Endothelial cell (in vitro differentiated cells): Measurements from ENCODE around the gene CSAG1. TPM values are rescaled to one million over a fixed set of nuclear protein-coding genes. Genes with fewer than 3 reads are reported as not detected.
"Not testable (repeated sequence)": the region's sequence is repeated elsewhere in the genome, so short reads cannot be mapped to it uniquely, and the experiment has no call there.

Experiments used
- DNase-seq: peaks from one replicate; pipeline ENCODE4 v3.0.0; 2021; ENCODE audit warnings: low spot score
- H3K27ac Mint-ChIP-seq: one replicate; pipeline ENCODE4 v1.8.0; 2021; ENCODE audit warnings: mixed read lengths, inconsistent platforms; ENCODE audit not compliant: unreplicated experiment
- H3K27me3 Mint-ChIP-seq: one replicate; pipeline ENCODE4 v1.8.0; 2021; ENCODE audit warnings: mild to moderate bottlenecking, moderate library complexity, mixed read lengths, inconsistent platforms; ENCODE audit not compliant: unreplicated experiment
- H3K36me3 Mint-ChIP-seq: one replicate; pipeline ENCODE4 v1.8.0; 2021; ENCODE audit warnings: mild to moderate bottlenecking, low read depth, mixed read lengths, inconsistent platforms; ENCODE audit not compliant: unreplicated experiment
- H3K4me1 Mint-ChIP-seq: one replicate; pipeline ENCODE4 v1.8.0; 2021; ENCODE audit warnings: mild to moderate bottlenecking, mixed read lengths, inconsistent platforms; ENCODE audit not compliant: unreplicated experiment
- H3K4me3 Mint-ChIP-seq: one replicate; pipeline ENCODE4 v1.8.0; 2021; ENCODE audit warnings: mild to moderate bottlenecking, mixed read lengths, inconsistent platforms; ENCODE audit not compliant: unreplicated experiment
- H3K9me3 Mint-ChIP-seq: one replicate; pipeline ENCODE4 v1.8.0; 2021; ENCODE audit warnings: mixed read lengths, inconsistent platforms; ENCODE audit not compliant: unreplicated experiment
- CTCF ChIP-seq: fragments of 200-600 bp; sonication (generic); IDR thresholded peaks from one replicate; pipeline ENCODE4 v1.5.0; 2021; ENCODE audit warnings: antibody characterized with exemption; ENCODE audit not compliant: unreplicated experiment
- total RNA-seq: library from RNA; stranded (reverse); fragmentation: NEBNext Ultra II Directional; extraction: Animal tissue kit (Norgen Biotek cat#: 25700); gene quantifications from one replicate; pipeline ENCODE4 v1.2.1, GENCODE V29; 2021; ENCODE audit not compliant: unreplicated experiment

CSAG1 gene
- total RNA-seq, 1 donor from 2014 or later: 5.1 TPM

- Mint-ChIP-seq H3K4me1 (no peaks in the 10 kb centered on the region), H3K9me3 (no peaks in the 10 kb centered on the region), H3K4me3 (no peak overlapping the region), H3K36me3 (no peaks in the 10 kb centered on the region), H3K27me3 (peaks cover 2% of the 10 kb centered on the region), H3K27ac (no peak overlapping the region)
- DNase-seq: no peak
- TF ChIP-seq CTCF: no peak
Observed at GRCh38 chrX:152738560-152738959, 5.0 kb upstream of the CSAG1 start.

- not testable (repeated sequence) for H3K36me3 Mint-ChIP-seq, H3K4me1 Mint-ChIP-seq, H3K27ac Mint-ChIP-seq, H3K27me3 Mint-ChIP-seq, DNase-seq, H3K4me3 Mint-ChIP-seq, H3K9me3 Mint-ChIP-seq
Observed at GRCh38 chrX:152736528-152736927, 3.0 kb upstream of the CSAG1 start.

GRCh38 chrX:152735860-152736511, 2.5 kb upstream of the CSAG1 start:
- H3K4me1 Mint-ChIP-seq: no peaks in the 10 kb centered on the region
- H3K4me3 Mint-ChIP-seq: no peak overlapping the region
- H3K9me3 Mint-ChIP-seq: no peaks in the 10 kb centered on the region
- H3K36me3 Mint-ChIP-seq: no peaks in the 10 kb centered on the region
- H3K27me3 Mint-ChIP-seq: peaks cover 2% of the 10 kb centered on the region
- no peak for DNase-seq
- no peak overlapping the region for H3K27ac Mint-ChIP-seq
- TF ChIP-seq CTCF: no peak

- H3K36me3 Mint-ChIP-seq: no peaks in the 10 kb centered on the region
- no peaks in the 10 kb centered on the region for H3K4me1 Mint-ChIP-seq
- no peaks in the 10 kb centered on the region for H3K9me3 Mint-ChIP-seq
- no peak overlapping the region for H3K4me3 Mint-ChIP-seq
- H3K27me3 Mint-ChIP-seq: peaks cover 2% of the 10 kb centered on the region
- no peak overlapping the region for H3K27ac Mint-ChIP-seq
- no peak for TF ChIP-seq CTCF
- DNase-seq: no peak
Observed at GRCh38 chrX:152735101-152735500, 1.6 kb upstream of the CSAG1 start.

GRCh38 chrX:152734143-152734858, 780 bp upstream of the CSAG1 start:
- H3K4me3 Mint-ChIP-seq, H3K9me3 Mint-ChIP-seq: not testable (repeated sequence)

GRCh38 chrX:152725409-152725808, 8.1 kb downstream of the CSAG1 start:
- Mint-ChIP-seq H3K27me3 (no peaks in the 10 kb centered on the region), H3K4me3 (no peak overlapping the region), H3K36me3 (no peaks in the 10 kb centered on the region)

More at GRCh38 chrX:152734143-152734858, 780 bp upstream of the CSAG1 start:
- not testable (repeated sequence) for H3K4me1 Mint-ChIP-seq, H3K36me3 Mint-ChIP-seq, DNase-seq, H3K27ac Mint-ChIP-seq, H3K27me3 Mint-ChIP-seq

GRCh38 chrX:152713815-152714787, 19.4 kb downstream of the CSAG1 start, which contains the start of gene MAGEA2B:
Gene MAGEA2B (plus strand): TSS chrX:152714628. CDS start chrX:152717107, 2,479 bp downstream.
- not testable (repeated sequence) for H3K27me3 Mint-ChIP-seq, H3K36me3 Mint-ChIP-seq, H3K4me1 Mint-ChIP-seq, H3K27ac Mint-ChIP-seq, DNase-seq, H3K9me3 Mint-ChIP-seq, H3K4me3 Mint-ChIP-seq

More at GRCh38 chrX:152725409-152725808, 8.1 kb downstream of the CSAG1 start:
- H3K27ac Mint-ChIP-seq: no peak overlapping the region
- no peak for TF ChIP-seq CTCF
- no peaks in the 10 kb centered on the region for H3K4me1 Mint-ChIP-seq
- no peaks in the 10 kb centered on the region for H3K9me3 Mint-ChIP-seq
- DNase-seq: no peak
